Right lobe of liver (tissue), 4 donors: Measurements from ENCODE around the gene OSBPL8.

Source experiments
- CTCF ChIP-seq, 4 donors: fragments of 200-600 bp in 3 of 4; fragments of 450-650 bp in 1 of 4; IDR thresholded peaks; one replicate each; pipeline versions ENCODE4 v1.5.1 to v1.8.0; 2016 to 2022; ENCODE audit warnings: antibody characterized with exemption in 4 of 4, mild to moderate bottlenecking in 2 of 4
- POLR2A ChIP-seq: fragments of 450-650 bp; IDR thresholded peaks from one replicate; pipeline ENCODE4 v1.6.1; 2017; ENCODE audit warnings: antibody characterized with exemption, mild to moderate bottlenecking
- donor health status: DM: no; HTN: no; CAD: no.
- donor health status: DM: no; HTN: no; CAD: no.
- donor health status: DM: no; HTN: yes; CAD: no.

- no peak for TF ChIP-seq CTCF (IDR thresholded peaks at IDR 0.05)
- no peak for TF ChIP-seq POLR2A
Observed at GRCh38 chr12:76451528-76451927, 108.0 kb downstream of the OSBPL8 start.
